ENCODE results near the gene ERCC2.

DNA sequence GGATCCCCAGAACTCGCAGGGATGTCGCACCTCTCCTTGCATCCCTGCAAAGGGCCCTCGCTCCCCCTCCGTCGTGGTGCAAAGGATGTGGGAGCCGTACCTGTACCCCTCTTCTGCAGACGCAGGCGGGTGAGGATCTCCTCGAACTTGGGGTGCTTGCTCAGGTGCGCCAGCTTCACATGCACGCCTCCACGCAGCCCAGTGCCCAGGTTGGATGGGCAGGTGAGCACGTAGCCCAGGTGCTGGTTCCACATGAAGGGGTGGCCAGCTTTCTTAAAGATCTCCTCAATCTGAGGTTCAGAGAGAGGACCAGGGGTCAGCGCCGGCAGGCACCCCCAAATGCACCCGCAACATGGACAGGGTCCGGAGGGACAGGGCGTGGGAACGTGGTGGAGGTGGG, 63.0 kb downstream of the ERCC2 start:
- TF ChIP-seq SUZ12 (IDR thresholded peaks at IDR 0.05) (no peak), FOXM1 (IDR thresholded peaks at IDR 0.05; ENCODE audit: borderline replicate concordance) (no peak), FOXK2 (IDR thresholded peaks at IDR 0.05) (no peak), SP1 (IDR thresholded peaks at IDR 0.05) (no peak), BHLHE40 (IDR thresholded peaks at IDR 0.05; ENCODE audit: borderline replicate concordance) (no peak), FOXA1 (IDR thresholded peaks at IDR 0.05) (no peak), L3MBTL2 (conservative IDR thresholded peaks at IDR 0.05) (no peak), TARDBP (IDR thresholded peaks at IDR 0.05) (no peak), LEF1 (IDR thresholded peaks at IDR 0.05; ENCODE audit: borderline replicate concordance) (no peak), ARNT (IDR thresholded peaks at IDR 0.05) (no peak), CTBP1 (IDR thresholded peaks at IDR 0.05; ENCODE audit: borderline replicate concordance) (no peak), ELF4 (IDR thresholded peaks at IDR 0.05) (no peak), ZNF384 (IDR thresholded peaks at IDR 0.05) (no peak)
- TF ChIP-seq, protein P1, sequence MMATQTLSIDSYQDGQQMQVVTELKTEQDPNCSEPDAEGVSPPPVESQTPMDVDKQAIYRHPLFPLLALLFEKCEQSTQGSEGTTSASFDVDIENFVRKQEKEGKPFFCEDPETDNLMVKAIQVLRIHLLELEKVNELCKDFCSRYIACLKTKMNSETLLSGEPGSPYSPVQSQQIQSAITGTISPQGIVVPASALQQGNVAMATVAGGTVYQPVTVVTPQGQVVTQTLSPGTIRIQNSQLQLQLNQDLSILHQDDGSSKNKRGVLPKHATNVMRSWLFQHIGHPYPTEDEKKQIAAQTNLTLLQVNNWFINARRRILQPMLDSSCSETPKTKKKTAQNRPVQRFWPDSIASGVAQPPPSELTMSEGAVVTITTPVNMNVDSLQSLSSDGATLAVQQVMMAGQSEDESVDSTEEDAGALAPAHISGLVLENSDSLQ (IDR thresholded peaks at IDR 0.05) = no peak

Measured in HEK293T (cell line).